ENCODE results near the gene APOB. TPM values are rescaled to one million over a fixed set of nuclear protein-coding genes. Genes with fewer than 3 reads are reported as not detected.

APOB gene
- polyA plus RNA-seq, 1 of the 3 experiments (the other 2 are of a cell fraction), result not detected

DNA sequence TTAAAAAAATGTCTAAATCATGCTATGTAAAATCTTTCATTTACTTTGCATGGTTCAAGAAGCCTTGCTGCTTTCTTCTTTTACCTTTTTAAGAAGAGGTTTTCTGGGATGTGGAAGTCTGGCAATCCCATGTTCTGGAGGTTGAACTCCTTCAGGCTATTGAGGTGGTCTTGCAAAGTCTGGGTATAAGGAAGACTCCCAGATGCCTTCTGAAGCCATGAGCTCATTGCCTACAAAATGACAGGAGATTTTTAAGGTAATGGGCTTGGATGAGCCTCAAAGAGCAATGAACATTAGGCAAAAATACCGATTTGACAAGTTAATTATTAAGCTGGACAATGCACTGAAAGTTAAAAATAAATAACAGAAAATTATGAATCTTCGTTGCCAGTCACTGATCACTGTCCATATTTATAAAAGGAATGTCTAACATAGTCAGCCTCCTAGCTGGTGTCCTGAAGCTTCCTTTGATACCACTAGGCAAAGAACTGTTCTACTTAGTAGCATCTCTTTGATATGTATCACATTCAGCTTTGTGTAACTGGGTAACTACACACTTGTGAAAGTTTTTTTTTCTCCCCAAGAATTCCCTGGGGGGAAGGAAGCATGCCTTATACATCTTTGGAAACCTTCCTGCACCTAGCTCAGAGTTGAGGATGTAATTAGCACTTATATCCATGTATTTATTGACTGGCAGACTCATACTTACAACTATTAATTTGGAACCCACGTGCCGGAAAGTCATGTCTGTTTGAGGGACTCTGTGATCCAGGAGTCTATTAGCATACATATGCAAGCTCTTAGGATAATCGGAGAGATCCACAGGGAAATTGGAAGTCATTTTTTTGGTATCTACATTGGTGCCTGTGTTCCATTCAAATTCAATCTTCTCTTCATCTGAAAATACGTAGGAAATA, 29.3 kb downstream of the APOB start:
- no peaks in the 10 kb centered on the region for H4K20me1 ChIP-seq (ENCODE audit: insufficient read depth)
- 22% methylated on average over 6 of the region's 6 CpGs for WGBS (ENCODE audit: low lambda C conversion rate)
- H3K9ac ChIP-seq, result no peak overlapping the region
- no peaks in the 10 kb centered on the region for H3K9me2 ChIP-seq
- ChIA-PET POLR2A (no interaction called here), CTCF (interaction anchor here (0.9 to 1.2 kb wide), 4 partner anchors 12 to 233 kb away, joined by 3 to 4 read pairs (median 3); no protein-coding TSS in a partner anchor)
- no peaks in the 10 kb centered on the region for H3K79me2 ChIP-seq (ENCODE audit: insufficient read depth)
- no peaks in the 10 kb centered on the region for H3K36me3 ChIP-seq (replicated peaks in 1 of 2; ENCODE audit: control insufficient read depth in 1 of 2, insufficient read depth in 2 of 2, low read length in 1 of 2)
- H2AFZ ChIP-seq (ENCODE audit: low read depth), result no peak overlapping the region
- H3F3A ChIP-seq (replicated peaks; ENCODE audit: insufficient read depth), result no peaks in the 10 kb centered on the region
- no peak overlapping the region for H3K4me2 ChIP-seq
- no peaks in the 10 kb centered on the region for H3K9me3 ChIP-seq
- H3K4me3 ChIP-seq (ENCODE audit: low read depth in 2 of 2, low read length in 1 of 2), result no peak overlapping the region
- TF ChIP-seq POLR2AphosphoS5 (IDR thresholded peaks at IDR 0.05; ENCODE audit: low read depth, low read length), result no peak
- TF ChIP-seq EZH2phosphoT487 (IDR thresholded peaks at IDR 0.05; ENCODE audit: borderline replicate concordance, low read depth), result no peak
- TF ChIP-seq CHD2 (IDR thresholded peaks at IDR 0.05; ENCODE audit: low read length, partially characterized antibody), result no peak
- no peak for TF ChIP-seq MXI1 (IDR thresholded peaks at IDR 0.05; ENCODE audit: low read depth, low read length)
- no peak for TF ChIP-seq SMC3 (IDR thresholded peaks at IDR 0.05; ENCODE audit: low read depth, low read length)
- no peak for TF ChIP-seq SIN3A (IDR thresholded peaks at IDR 0.05; ENCODE audit: borderline replicate concordance, low read depth, low read length)
- no peak for TF ChIP-seq RFX5 (IDR thresholded peaks at IDR 0.05; ENCODE audit: low read length)
- TF ChIP-seq YY1 (IDR thresholded peaks at IDR 0.05; ENCODE audit: low read depth), result no peak
- TF ChIP-seq TCF12 (IDR thresholded peaks at IDR 0.05), result no peak
- no peak for TF ChIP-seq FOXM1 (IDR thresholded peaks at IDR 0.05; ENCODE audit: low read depth)
- H3K27ac ChIP-seq (ENCODE audit: low read depth in 2 of 2, low read length in 1 of 2), result no peak overlapping the region
- H3K27me3 ChIP-seq (ENCODE audit: insufficient read depth), result no peaks in the 10 kb centered on the region
- peaks cover 0 to 5% of the 10 kb centered on the region in 2 experiments; a peak in 1 of 4 replicates for H3K4me1 ChIP-seq (ENCODE audit: control insufficient read depth in 1 of 2, insufficient read depth in 2 of 2, low read depth in 1 of 2, low read length in 1 of 2)
- no peak for DNase-seq

DNA sequence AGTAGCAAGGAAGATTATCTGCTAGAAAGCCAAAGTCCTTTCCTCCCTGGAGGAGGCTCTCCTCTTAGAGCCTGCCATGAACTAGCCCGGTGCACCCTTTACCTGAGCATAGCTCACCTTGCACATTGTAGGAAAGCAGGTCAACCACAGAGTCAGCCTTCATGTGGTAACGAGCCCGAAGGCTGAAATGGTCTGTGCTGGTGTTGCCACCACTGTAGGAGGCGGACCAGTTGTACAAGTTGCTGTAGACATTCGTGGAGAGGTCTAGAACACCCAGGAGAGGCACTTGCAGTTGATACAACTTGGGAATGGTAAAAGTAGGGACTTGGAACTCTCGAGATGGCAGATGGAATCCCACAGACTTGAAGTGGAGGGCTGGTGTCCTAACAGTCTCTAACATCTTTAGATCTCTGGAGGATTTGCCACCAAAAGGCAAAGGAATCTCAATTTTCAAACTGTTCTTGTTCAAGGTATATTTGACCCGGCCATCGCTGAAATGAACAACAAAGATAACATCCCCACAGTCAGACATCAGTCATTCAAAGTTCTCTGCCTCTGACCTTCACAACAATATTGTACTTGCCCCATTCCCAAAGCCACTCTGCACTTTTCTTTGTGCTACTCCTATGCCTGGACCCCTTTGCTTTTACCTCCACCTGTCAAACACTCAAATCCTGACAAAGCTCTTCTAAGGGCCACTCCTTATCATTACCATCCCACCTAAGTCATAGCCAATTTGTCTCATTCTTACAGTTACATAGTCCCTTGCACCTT, 30.6 kb downstream of the APOB start:
- TF ChIP-seq GATA2 (CRISPR knock-in tag; IDR thresholded peaks at IDR 0.05) (no peak), ELF1 (IDR thresholded peaks at IDR 0.05) (no peak)
- H3K4me1 ChIP-seq (ENCODE audit: control insufficient read depth in 1 of 2, insufficient read depth in 2 of 2, low read depth in 1 of 2, low read length in 1 of 2), result peaks cover 0 to 5% of the 10 kb centered on the region in 2 experiments; a peak in 1 of 4 replicates
- WGBS (ENCODE audit: low lambda C conversion rate), result 18% methylated on average over 8 of the region's 8 CpGs
- H4K20me1 ChIP-seq (ENCODE audit: insufficient read depth), result no peaks in the 10 kb centered on the region
- CTCF ChIA-PET, result interaction anchor here (0.6 kb wide), 1 partner anchor 51 kb away, joined by 3 read pairs; no protein-coding TSS in a partner anchor
- H3K9ac ChIP-seq, result no peak overlapping the region
- no peaks in the 10 kb centered on the region for H3K36me3 ChIP-seq (replicated peaks in 1 of 2; ENCODE audit: control insufficient read depth in 1 of 2, insufficient read depth in 2 of 2, low read length in 1 of 2)
- no peak overlapping the region for H3K4me3 ChIP-seq (ENCODE audit: low read depth in 2 of 2, low read length in 1 of 2)
- H3K27me3 ChIP-seq (ENCODE audit: insufficient read depth), result no peaks in the 10 kb centered on the region
- H3K9me2 ChIP-seq, result no peaks in the 10 kb centered on the region
- H2AFZ ChIP-seq (ENCODE audit: low read depth), result no peak overlapping the region
- H3K79me2 ChIP-seq (ENCODE audit: insufficient read depth), result no peaks in the 10 kb centered on the region
- no peak overlapping the region for H3K4me2 ChIP-seq
- H3F3A ChIP-seq (replicated peaks; ENCODE audit: insufficient read depth), result no peaks in the 10 kb centered on the region
- POLR2A ChIA-PET, result no interaction called here
- H3K9me3 ChIP-seq, result no peaks in the 10 kb centered on the region
- no peak overlapping the region for H3K27ac ChIP-seq (ENCODE audit: low read depth in 2 of 2, low read length in 1 of 2)
- DNase-seq, result no peak
